CD14-positive monocyte (primary cell): ENCODE data around the gene CACNA2D1. TPM values are rescaled to one million over a fixed set of nuclear protein-coding genes. Genes with fewer than 3 reads are reported as not detected.

Experiments
- DNase-seq, 3 donors: peaks; one replicate each; pipeline ENCODE4 v3.0.0-alpha.2; 2011 to 2022
- H2AFZ ChIP-seq: 2 replicates; pipeline ENCODE4 v1.6.0; 2012; ENCODE audit warnings: mild to moderate bottlenecking, low read depth, low read length, inconsistent platforms; ENCODE audit not compliant: insufficient read depth, poor library complexity, severe bottlenecking
- H3K27ac ChIP-seq, 2 donors: 1 replicate in 1 of 2; 2 replicates in 1 of 2; pipeline ENCODE4 v1.5.1; 2012 to 2013; ENCODE audit warnings: low read length in 2 of 2, control low read depth in 1 of 2, inconsistent platforms in 1 of 2, low read depth in 1 of 2, mild to moderate bottlenecking in 1 of 2
- H3K27me3 ChIP-seq, 2 donors: one replicate each; pipeline versions ENCODE4 v1.6.0 to v1.6.1; 2011 to 2013; ENCODE audit warnings: low read length in 2 of 2; ENCODE audit not compliant: control insufficient read depth in 2 of 2, insufficient read depth in 2 of 2
- H3K36me3 ChIP-seq, 2 donors: replicated peaks in 1 of 2; 1 replicate in 1 of 2; 2 replicates in 1 of 2; pipeline versions ENCODE4 v1.5.1 to v1.6.1; 2012 to 2013; ENCODE audit warnings: low read length in 2 of 2, control low read depth in 1 of 2, inconsistent platforms in 1 of 2, mild to moderate bottlenecking in 1 of 2; ENCODE audit not compliant: insufficient read depth in 2 of 2, control insufficient read depth in 1 of 2
- H3K4me1 ChIP-seq, 2 donors: 1 replicate in 1 of 2; 2 replicates in 1 of 2; pipeline versions ENCODE4 v1.5.1 to v1.6.1; 2012 to 2013; ENCODE audit warnings: low read length in 2 of 2, control low read depth in 1 of 2, inconsistent platforms in 1 of 2, mild to moderate bottlenecking in 1 of 2, moderate library complexity in 1 of 2; ENCODE audit not compliant: insufficient read depth in 2 of 2, control insufficient read depth in 1 of 2
- H3K4me2 ChIP-seq: replicated peaks from 2 replicates; pipeline ENCODE3; 2012; ENCODE audit warnings: low read length, moderate library complexity, mild to moderate bottlenecking; ENCODE audit not compliant: poor library complexity, severe bottlenecking; ENCODE audit errors: extremely low read depth
- H3K4me3 ChIP-seq, 3 experiments: fragments of 200-600 bp in 1 of 3; sonication (generic) in 1 of 3; replicated peaks in 1 of 3; 1 replicate in 2 of 3; 2 replicates in 1 of 3; pipeline ENCODE4 v1.5.1; 2011 to 2013; ENCODE audit warnings: low read length in 3 of 3, mild to moderate bottlenecking in 3 of 3, control low read depth in 2 of 3, low read depth in 2 of 3, inconsistent platforms in 1 of 3, moderate library complexity in 1 of 3
- H3K79me2 ChIP-seq: 2 replicates; pipeline ENCODE4 v1.6.0; 2012; ENCODE audit warnings: mild to moderate bottlenecking, control low read depth, inconsistent platforms, low read length, moderate library complexity; ENCODE audit not compliant: insufficient read depth
- H3K9ac ChIP-seq: 2 replicates; pipeline ENCODE4 v1.6.0; 2017; ENCODE audit warnings: low read length, mild to moderate bottlenecking; ENCODE audit not compliant: insufficient read depth, poor library complexity, severe bottlenecking
- H3K9me3 ChIP-seq, 2 donors: replicated peaks in 1 of 2; 1 replicate in 1 of 2; 2 replicates in 1 of 2; pipeline versions ENCODE4 v1.5.1 to v1.6.1; 2012 to 2013; ENCODE audit warnings: low read length in 2 of 2, control low read depth in 1 of 2; ENCODE audit not compliant: control insufficient read depth in 1 of 2, insufficient read depth in 1 of 2
- H4K20me1 ChIP-seq: 2 replicates; pipeline ENCODE4 v1.6.0; 2012; ENCODE audit warnings: mild to moderate bottlenecking, low read length, control low read depth, moderate library complexity; ENCODE audit not compliant: insufficient read depth
- H3K27ac Mint-ChIP-seq, 7 donors: one replicate each; pipeline ENCODE4 v1.8.0; 2020; ENCODE audit warnings: mild to moderate bottlenecking in 7 of 7, mixed read lengths in 7 of 7, moderate library complexity in 6 of 7, inconsistent platforms in 2 of 7
- H3K27me3 Mint-ChIP-seq, 3 donors: one replicate each; pipeline ENCODE4 v1.8.0; 2021 to 2022; ENCODE audit warnings: low read depth in 3 of 3, mild to moderate bottlenecking in 3 of 3, mixed read lengths in 3 of 3, moderate library complexity in 3 of 3, inconsistent platforms in 1 of 3
- H3K36me3 Mint-ChIP-seq, 2 donors: one replicate each; pipeline ENCODE4 v1.8.0; 2020; ENCODE audit warnings: mixed read lengths in 2 of 2, inconsistent platforms in 1 of 2, mild to moderate bottlenecking in 1 of 2
- H3K4me1 Mint-ChIP-seq: one replicate; pipeline ENCODE4 v1.8.0; 2020; ENCODE audit warnings: mild to moderate bottlenecking, mixed read lengths
- H3K4me3 Mint-ChIP-seq, 2 donors: one replicate each; pipeline ENCODE4 v1.8.0; 2020; ENCODE audit warnings: mild to moderate bottlenecking in 2 of 2, mixed read lengths in 2 of 2, moderate library complexity in 1 of 2
- H3K9me3 Mint-ChIP-seq, 7 donors: one replicate each; pipeline ENCODE4 v1.8.0; 2020 to 2022; ENCODE audit warnings: mixed read lengths in 7 of 7, mild to moderate bottlenecking in 6 of 7, moderate library complexity in 6 of 7, inconsistent platforms in 2 of 7
- WGBS: methylation state at CpG from one replicate; pipeline ENCODE4 v1.1.5; 2013; ENCODE audit warnings: missing lambda C conversion rate; ENCODE audit not compliant: insufficient coverage; 5-methylcytosine and 5-hydroxymethylcytosine counted together
- intact Hi-C, 2 donors: fragments of 100-400 bp; cut with micrococcal nuclease; formaldehyde crosslinking; loops; one replicate each; pipeline versions ENCODE4 v1.15.0 to v1.15.1; 2023
- polyA plus RNA-seq, 3 donors: library from polyadenylated mRNA; depleted of rRNA in 1 of 3; unstranded in 2 of 3; stranded (reverse) in 1 of 3; fragments of 300-500 nt in 2 of 3; fragments of >200 nt in 1 of 3; fragmentation: Illumina TruSeq in 2 of 3; gene quantifications; 1 replicate in 2 of 3; 2 replicates in 1 of 3; pipeline ENCODE4 v1.2.3, GENCODE V29; 2012 to 2021
- TF ChIP-seq, protein P1 (sequence below): fragments of 200-600 bp; IDR thresholded peaks from one replicate; pipeline ENCODE4 v1.8.0; 2022; ENCODE audit warnings: antibody characterized with exemption, mild to moderate bottlenecking

Gene CACNA2D1
- polyA plus RNA-seq, 3 donors = 0.02 TPM; not detected in 2

DNA sequence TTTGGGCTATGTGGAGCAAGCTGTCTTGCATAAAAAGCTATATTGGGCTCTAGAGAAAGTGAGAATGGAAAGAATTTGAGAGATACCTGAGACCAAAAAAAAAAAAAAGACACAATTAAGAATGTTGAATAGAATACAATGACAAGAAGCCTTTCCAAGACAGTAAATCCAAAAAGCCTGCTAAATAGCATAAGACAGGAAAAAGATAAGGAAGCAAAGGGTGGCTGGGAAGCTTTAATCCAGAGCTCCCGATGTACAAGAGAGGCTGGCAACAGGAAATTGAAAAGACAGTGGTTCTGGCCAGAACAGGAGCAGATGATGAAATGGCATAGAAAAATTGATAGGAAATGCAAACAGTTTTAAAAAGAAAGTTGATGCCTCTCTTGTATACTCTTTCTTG is 174.9 kb downstream of the CACNA2D1 start:
- H3K27ac ChIP-seq = no peak overlapping the region
- no peaks in the 10 kb centered on the region for H3K36me3 ChIP-seq
- no peaks in the 10 kb centered on the region for H3K9me3 ChIP-seq
- Mint-ChIP-seq H3K36me3 (no peaks in the 10 kb centered on the region), H3K4me3 (no peak overlapping the region), H3K9me3 (peaks cover 0 to 2% (median 0%) of the 10 kb centered on the region in 7 donors), H3K4me1 (no peaks in the 10 kb centered on the region), H3K27me3 (peaks cover 0 to 3% (median 0%) of the 10 kb centered on the region in 3 donors), H3K27ac (no peak overlapping the region)
- no peak overlapping the region for H3K4me2 ChIP-seq
- no peaks in the 10 kb centered on the region for H3K27me3 ChIP-seq
- H3K79me2 ChIP-seq = no peaks in the 10 kb centered on the region
- TF ChIP-seq, protein P1, sequence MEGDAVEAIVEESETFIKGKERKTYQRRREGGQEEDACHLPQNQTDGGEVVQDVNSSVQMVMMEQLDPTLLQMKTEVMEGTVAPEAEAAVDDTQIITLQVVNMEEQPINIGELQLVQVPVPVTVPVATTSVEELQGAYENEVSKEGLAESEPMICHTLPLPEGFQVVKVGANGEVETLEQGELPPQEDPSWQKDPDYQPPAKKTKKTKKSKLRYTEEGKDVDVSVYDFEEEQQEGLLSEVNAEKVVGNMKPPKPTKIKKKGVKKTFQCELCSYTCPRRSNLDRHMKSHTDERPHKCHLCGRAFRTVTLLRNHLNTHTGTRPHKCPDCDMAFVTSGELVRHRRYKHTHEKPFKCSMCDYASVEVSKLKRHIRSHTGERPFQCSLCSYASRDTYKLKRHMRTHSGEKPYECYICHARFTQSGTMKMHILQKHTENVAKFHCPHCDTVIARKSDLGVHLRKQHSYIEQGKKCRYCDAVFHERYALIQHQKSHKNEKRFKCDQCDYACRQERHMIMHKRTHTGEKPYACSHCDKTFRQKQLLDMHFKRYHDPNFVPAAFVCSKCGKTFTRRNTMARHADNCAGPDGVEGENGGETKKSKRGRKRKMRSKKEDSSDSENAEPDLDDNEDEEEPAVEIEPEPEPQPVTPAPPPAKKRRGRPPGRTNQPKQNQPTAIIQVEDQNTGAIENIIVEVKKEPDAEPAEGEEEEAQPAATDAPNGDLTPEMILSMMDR = no peak
- H4K20me1 ChIP-seq = no peaks in the 10 kb centered on the region
- H3K9ac ChIP-seq = no peak overlapping the region
- 43% methylated on average over 1 of the region's 1 CpG for WGBS
- H3K4me3 ChIP-seq = no peak overlapping the region
- intact Hi-C loops = no loop called here
- DNase-seq = no peak
- no peaks in the 10 kb centered on the region for H3K4me1 ChIP-seq
- no peak overlapping the region for H2AFZ ChIP-seq

DNA sequence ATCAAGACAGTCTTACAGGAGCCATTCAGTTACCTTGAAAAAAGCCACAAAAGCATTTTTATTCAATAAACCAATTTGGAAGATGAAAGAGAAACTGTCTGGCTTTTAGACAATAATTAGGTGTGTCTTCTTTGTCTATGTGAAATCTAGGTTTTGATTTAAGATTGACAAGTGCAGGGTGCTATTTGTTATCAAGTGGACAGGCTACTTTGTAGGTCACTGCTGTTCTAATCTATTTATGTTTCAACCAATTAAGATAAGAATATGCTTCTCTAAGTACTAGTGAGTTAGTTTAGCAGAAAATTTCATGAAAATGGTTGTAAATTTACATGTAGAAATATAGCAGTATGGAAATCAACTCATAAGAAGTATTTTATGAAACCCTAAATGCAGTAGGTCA is 177.5 kb downstream of the CACNA2D1 start:
- H3K4me1 ChIP-seq = no peaks in the 10 kb centered on the region
- Mint-ChIP-seq H3K4me1 (no peaks in the 10 kb centered on the region), H3K4me3 (no peak overlapping the region), H3K9me3 (peaks cover 0 to 2% (median 0%) of the 10 kb centered on the region in 7 donors), H3K27ac (no peak overlapping the region), H3K27me3 (peaks cover 0 to 3% (median 0%) of the 10 kb centered on the region in 3 donors), H3K36me3 (no peaks in the 10 kb centered on the region)
- no peaks in the 10 kb centered on the region for H3K27me3 ChIP-seq
- TF ChIP-seq, protein P1 = no peak
- no peaks in the 10 kb centered on the region for H3K9me3 ChIP-seq
- H3K36me3 ChIP-seq = no peaks in the 10 kb centered on the region
- DNase-seq = no peak
- H2AFZ ChIP-seq = no peak overlapping the region
- H3K27ac ChIP-seq = no peak overlapping the region
- H3K4me2 ChIP-seq = no peak overlapping the region
- no peaks in the 10 kb centered on the region for H4K20me1 ChIP-seq
- no peaks in the 10 kb centered on the region for H3K79me2 ChIP-seq
- H3K9ac ChIP-seq = no peak overlapping the region
- H3K4me3 ChIP-seq = no peak overlapping the region
- intact Hi-C loops = no loop called here
